Measurements from ENCODE around the gene SURF2.

The SURF2 gene

GRCh38 chr9:133354766-133355165, 1.6 kb upstream of the SURF2 start:
- no peak overlapping the region for H3K27ac ChIP-seq (ENCODE audit: low read length)
- H3K9ac ChIP-seq (ENCODE audit: low read length in 2 of 2) = no peak overlapping the region
- peak overlapping the region in 1 of 2 donors; percentile 3 for H3K4me3 ChIP-seq (ENCODE audit: low read length in 2 of 2)
- peaks cover 30 to 35% of the 10 kb centered on the region in 2 donors for H3K36me3 ChIP-seq (ENCODE audit: control insufficient read depth in 2 of 2, insufficient read depth in 2 of 2, low read length in 2 of 2)
- peaks cover 30% of the 10 kb centered on the region for H3K4me1 ChIP-seq (ENCODE audit: control insufficient read depth, insufficient read depth, low read length)
- no peaks in the 10 kb centered on the region for H3K9me3 ChIP-seq (ENCODE audit: control insufficient read depth in 2 of 2, low read length in 2 of 2)
- H3K27me3 ChIP-seq (ENCODE audit: control insufficient read depth in 1 of 2, insufficient read depth in 2 of 2, low read length in 2 of 2) = no peaks in the 10 kb centered on the region

GRCh38 chr9:133355881-133356357, 431 bp upstream of the SURF2 start:
- Histone ChIP-seq H3K4me3 (ENCODE audit: low read length in 2 of 2) (peak overlapping the region; percentile 75 to 85), H3K4me1 (ENCODE audit: control insufficient read depth, insufficient read depth, low read length) (peaks cover 30% of the 10 kb centered on the region), H3K9ac (ENCODE audit: low read length in 2 of 2) (peak overlapping the region; percentile 64 to 82), H3K9me3 (ENCODE audit: control insufficient read depth in 2 of 2, low read length in 2 of 2) (no peaks in the 10 kb centered on the region), H3K27me3 (ENCODE audit: control insufficient read depth in 1 of 2, insufficient read depth in 2 of 2, low read length in 2 of 2) (no peaks in the 10 kb centered on the region), H3K27ac (ENCODE audit: low read length) (peak overlapping the region; percentile 18), H3K36me3 (ENCODE audit: control insufficient read depth in 2 of 2, insufficient read depth in 2 of 2, low read length in 2 of 2) (peaks cover 23 to 33% of the 10 kb centered on the region in 2 donors)

GRCh38 chr9:133357656-133358055, 1.3 kb downstream of the SURF2 start:
- peaks cover 26% of the 10 kb centered on the region for H3K4me1 ChIP-seq (ENCODE audit: control insufficient read depth, insufficient read depth, low read length)
- H3K27ac ChIP-seq (ENCODE audit: low read length) = no peak overlapping the region

GRCh38 chr9:133359399-133360175, 3.2 kb downstream of the SURF2 start:
- no peak overlapping the region for H3K27ac ChIP-seq (ENCODE audit: low read length)
- H3K9ac ChIP-seq (ENCODE audit: low read length in 2 of 2) = no peak overlapping the region
- H3K9me3 ChIP-seq (ENCODE audit: control insufficient read depth in 2 of 2, low read length in 2 of 2) = no peaks in the 10 kb centered on the region
- H3K4me1 ChIP-seq (ENCODE audit: control insufficient read depth, insufficient read depth, low read length) = peaks cover 26% of the 10 kb centered on the region
- no peak overlapping the region for H3K4me3 ChIP-seq (ENCODE audit: low read length in 2 of 2)
- peaks cover 31 to 39% of the 10 kb centered on the region in 2 donors for H3K36me3 ChIP-seq (ENCODE audit: control insufficient read depth in 2 of 2, insufficient read depth in 2 of 2, low read length in 2 of 2)
- H3K27me3 ChIP-seq (ENCODE audit: control insufficient read depth in 1 of 2, insufficient read depth in 2 of 2, low read length in 2 of 2) = no peaks in the 10 kb centered on the region

More at GRCh38 chr9:133357656-133358055, 1.3 kb downstream of the SURF2 start:
- H3K36me3 ChIP-seq (ENCODE audit: control insufficient read depth in 2 of 2, insufficient read depth in 2 of 2, low read length in 2 of 2) = peaks cover 21 to 29% of the 10 kb centered on the region in 2 donors
- no peaks in the 10 kb centered on the region for H3K27me3 ChIP-seq (ENCODE audit: control insufficient read depth in 1 of 2, insufficient read depth in 2 of 2, low read length in 2 of 2)
- H3K4me3 ChIP-seq (ENCODE audit: low read length in 2 of 2) = peak overlapping the region; percentile 8 to 85
- no peak overlapping the region for H3K9ac ChIP-seq (ENCODE audit: low read length in 2 of 2)
- H3K9me3 ChIP-seq (ENCODE audit: control insufficient read depth in 2 of 2, low read length in 2 of 2) = no peaks in the 10 kb centered on the region

- peaks cover 18% of the 10 kb centered on the region for H3K4me1 ChIP-seq (ENCODE audit: control insufficient read depth, insufficient read depth, low read length)
- H3K9ac ChIP-seq (ENCODE audit: low read length in 2 of 2) = no peak overlapping the region
- no peaks in the 10 kb centered on the region for H3K9me3 ChIP-seq (ENCODE audit: control insufficient read depth in 2 of 2, low read length in 2 of 2)
- H3K27ac ChIP-seq (ENCODE audit: low read length) = no peak overlapping the region
- no peak overlapping the region for H3K4me3 ChIP-seq (ENCODE audit: low read length in 2 of 2)
- H3K36me3 ChIP-seq (ENCODE audit: control insufficient read depth in 2 of 2, insufficient read depth in 2 of 2, low read length in 2 of 2) = peaks cover 42 to 48% of the 10 kb centered on the region in 2 donors
- H3K27me3 ChIP-seq (ENCODE audit: control insufficient read depth in 1 of 2, insufficient read depth in 2 of 2, low read length in 2 of 2) = no peaks in the 10 kb centered on the region
These were observed 4.3 kb downstream of the SURF2 start for GRCh38 chr9:133360400-133361393.

- peaks cover 49 to 57% of the 10 kb centered on the region in 2 donors for H3K36me3 ChIP-seq (ENCODE audit: control insufficient read depth in 2 of 2, insufficient read depth in 2 of 2, low read length in 2 of 2)
- H3K27ac ChIP-seq (ENCODE audit: low read length) = no peak overlapping the region
- no peak overlapping the region for H3K9ac ChIP-seq (ENCODE audit: low read length in 2 of 2)
- H3K27me3 ChIP-seq (ENCODE audit: control insufficient read depth in 1 of 2, insufficient read depth in 2 of 2, low read length in 2 of 2) = no peaks in the 10 kb centered on the region
- H3K4me1 ChIP-seq (ENCODE audit: control insufficient read depth, insufficient read depth, low read length) = peaks cover 15% of the 10 kb centered on the region
- H3K9me3 ChIP-seq (ENCODE audit: control insufficient read depth in 2 of 2, low read length in 2 of 2) = no peaks in the 10 kb centered on the region
- H3K4me3 ChIP-seq (ENCODE audit: low read length in 2 of 2) = no peak overlapping the region
These were observed 5.2 kb downstream of the SURF2 start for GRCh38 chr9:133361507-133362092.

- Histone ChIP-seq H3K27me3 (ENCODE audit: control insufficient read depth in 1 of 2, insufficient read depth in 2 of 2, low read length in 2 of 2) (no peaks in the 10 kb centered on the region), H3K9me3 (ENCODE audit: control insufficient read depth in 2 of 2, low read length in 2 of 2) (no peaks in the 10 kb centered on the region), H3K4me3 (ENCODE audit: low read length in 2 of 2) (no peak overlapping the region), H3K27ac (ENCODE audit: low read length) (no peak overlapping the region), H3K36me3 (ENCODE audit: control insufficient read depth in 2 of 2, insufficient read depth in 2 of 2, low read length in 2 of 2) (peaks cover 54 to 65% of the 10 kb centered on the region in 2 donors), H3K4me1 (ENCODE audit: control insufficient read depth, insufficient read depth, low read length) (peaks cover 8% of the 10 kb centered on the region), H3K9ac (ENCODE audit: low read length in 2 of 2) (no peak overlapping the region)
These were observed 6.2 kb downstream of the SURF2 start for GRCh38 chr9:133362359-133363044.

- H3K27ac ChIP-seq (ENCODE audit: low read length) = no peak overlapping the region
- H3K27me3 ChIP-seq (ENCODE audit: control insufficient read depth in 1 of 2, insufficient read depth in 2 of 2, low read length in 2 of 2) = no peaks in the 10 kb centered on the region
- H3K9me3 ChIP-seq (ENCODE audit: control insufficient read depth in 2 of 2, low read length in 2 of 2) = no peaks in the 10 kb centered on the region
- peaks cover 32% of the 10 kb centered on the region for H3K4me1 ChIP-seq (ENCODE audit: control insufficient read depth, insufficient read depth, low read length)
- H3K9ac ChIP-seq (ENCODE audit: low read length in 2 of 2) = no peak overlapping the region
- peaks cover 52 to 61% of the 10 kb centered on the region in 2 donors for H3K36me3 ChIP-seq (ENCODE audit: control insufficient read depth in 2 of 2, insufficient read depth in 2 of 2, low read length in 2 of 2)
- no peak overlapping the region for H3K4me3 ChIP-seq (ENCODE audit: low read length in 2 of 2)
These were observed 10.1 kb downstream of the SURF2 start for GRCh38 chr9:133366435-133366834.

GRCh38 chr9:133367221-133367620, 10.9 kb downstream of the SURF2 start:
- H3K27ac ChIP-seq (ENCODE audit: low read length) = no peak overlapping the region
- peaks cover 40% of the 10 kb centered on the region for H3K4me1 ChIP-seq (ENCODE audit: control insufficient read depth, insufficient read depth, low read length)
- H3K27me3 ChIP-seq (ENCODE audit: control insufficient read depth in 1 of 2, insufficient read depth in 2 of 2, low read length in 2 of 2) = no peaks in the 10 kb centered on the region
- H3K9ac ChIP-seq (ENCODE audit: low read length in 2 of 2) = no peak overlapping the region
- H3K4me3 ChIP-seq (ENCODE audit: low read length in 2 of 2) = no peak overlapping the region
- H3K9me3 ChIP-seq (ENCODE audit: control insufficient read depth in 2 of 2, low read length in 2 of 2) = no peaks in the 10 kb centered on the region
- peaks cover 45 to 54% of the 10 kb centered on the region in 2 donors for H3K36me3 ChIP-seq (ENCODE audit: control insufficient read depth in 2 of 2, insufficient read depth in 2 of 2, low read length in 2 of 2)

- peaks cover 45% of the 10 kb centered on the region for H3K4me1 ChIP-seq (ENCODE audit: control insufficient read depth, insufficient read depth, low read length)
These were observed 11.4 kb downstream of the SURF2 start for GRCh38 chr9:133367778-133368177.

More at GRCh38 chr9:133367778-133368177, 11.4 kb downstream of the SURF2 start:
- H3K9ac ChIP-seq (ENCODE audit: low read length in 2 of 2) = no peak overlapping the region
- H3K36me3 ChIP-seq (ENCODE audit: control insufficient read depth in 2 of 2, insufficient read depth in 2 of 2, low read length in 2 of 2) = peaks cover 48 to 52% of the 10 kb centered on the region in 2 donors
- no peaks in the 10 kb centered on the region for H3K9me3 ChIP-seq (ENCODE audit: control insufficient read depth in 2 of 2, low read length in 2 of 2)
- H3K27ac ChIP-seq (ENCODE audit: low read length) = no peak overlapping the region
- H3K27me3 ChIP-seq (ENCODE audit: control insufficient read depth in 1 of 2, insufficient read depth in 2 of 2, low read length in 2 of 2) = no peaks in the 10 kb centered on the region
- H3K4me3 ChIP-seq (ENCODE audit: low read length in 2 of 2) = peak overlapping the region in 1 of 2 donors; percentile 22
